NCI-H128 (cell line): ENCODE results near the gene SURF6.
"Not testable (repeated sequence)": the region's sequence is repeated elsewhere in the genome, so short reads cannot be mapped to it uniquely, and the experiment has no call there.

Source experiments
- DNase-seq: peaks from one replicate; lab custom pipeline; 2025; ENCODE audit not compliant: unreplicated experiment; lab: John Stamatoyannopoulos, UW

SURF6 gene

DNA sequence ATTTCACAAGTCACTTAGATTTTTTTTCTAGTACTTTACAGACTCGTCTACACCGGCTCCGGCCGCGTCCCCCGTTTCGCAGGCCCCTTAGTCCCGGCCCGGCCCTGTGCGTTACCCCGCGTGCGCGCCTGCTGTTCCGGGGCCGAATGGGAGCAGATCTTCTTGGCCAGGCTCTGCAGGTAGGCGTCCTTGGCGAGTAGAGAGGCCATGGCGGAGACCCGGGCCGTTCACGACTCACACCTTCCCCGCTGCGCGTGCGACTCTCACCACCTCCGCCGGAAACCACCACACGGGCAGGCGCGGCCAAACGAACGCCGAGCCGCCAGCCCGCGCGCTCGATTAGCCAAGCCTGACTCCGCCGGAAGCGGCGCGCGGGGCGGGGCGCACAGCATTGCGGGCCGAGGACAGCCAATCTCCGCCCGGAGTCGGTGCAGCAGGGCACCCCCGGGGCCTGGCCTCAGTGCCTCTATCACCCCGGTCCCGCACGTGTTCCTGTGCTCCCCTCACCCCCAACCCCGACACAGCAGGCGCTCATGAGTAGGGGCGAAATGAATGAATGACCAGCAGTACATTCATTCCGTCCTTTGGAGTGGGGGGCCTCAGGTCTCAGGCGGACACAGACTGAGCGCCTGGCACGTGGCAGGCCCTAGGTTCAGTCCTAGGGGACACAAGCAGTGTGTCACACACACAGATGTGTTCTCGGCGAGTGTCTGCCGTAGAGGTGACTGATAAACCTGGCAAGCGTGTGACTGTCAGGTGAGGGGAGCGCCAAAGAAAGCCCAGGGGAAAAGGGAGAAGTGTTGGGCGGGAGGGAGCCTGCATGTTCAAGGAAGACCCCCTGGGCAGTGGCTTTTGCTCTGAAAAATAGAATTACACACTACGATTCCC, at the start of gene SURF6:
SURF6 (minus strand) TSS at position 265 of the 888 bp plus-strand sequence; CDS start at position 209, 56 bp downstream.
- DNase-seq, result peak; percentile 83

DNA sequence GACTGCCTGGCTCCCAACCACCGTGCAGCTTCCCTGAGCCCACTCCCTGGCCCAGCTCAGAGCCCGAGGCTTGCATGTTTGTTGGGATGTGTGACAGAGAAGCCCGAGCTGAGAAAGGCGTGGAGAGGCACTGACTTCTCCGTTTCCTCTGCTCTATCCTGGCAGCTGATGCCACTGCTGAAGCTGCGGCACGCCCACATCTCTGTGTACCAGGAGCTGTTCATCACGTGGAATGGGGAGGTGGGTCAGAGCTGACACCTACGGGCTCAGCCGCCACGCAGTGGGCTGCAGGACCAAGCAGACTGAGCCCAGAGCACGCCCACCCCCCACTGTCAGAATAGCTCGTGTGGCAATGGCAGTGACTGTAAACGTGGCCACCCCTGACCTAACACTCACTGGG, 49.5 kb upstream of the SURF6 start:
- DNase-seq, result no peak

DNA sequence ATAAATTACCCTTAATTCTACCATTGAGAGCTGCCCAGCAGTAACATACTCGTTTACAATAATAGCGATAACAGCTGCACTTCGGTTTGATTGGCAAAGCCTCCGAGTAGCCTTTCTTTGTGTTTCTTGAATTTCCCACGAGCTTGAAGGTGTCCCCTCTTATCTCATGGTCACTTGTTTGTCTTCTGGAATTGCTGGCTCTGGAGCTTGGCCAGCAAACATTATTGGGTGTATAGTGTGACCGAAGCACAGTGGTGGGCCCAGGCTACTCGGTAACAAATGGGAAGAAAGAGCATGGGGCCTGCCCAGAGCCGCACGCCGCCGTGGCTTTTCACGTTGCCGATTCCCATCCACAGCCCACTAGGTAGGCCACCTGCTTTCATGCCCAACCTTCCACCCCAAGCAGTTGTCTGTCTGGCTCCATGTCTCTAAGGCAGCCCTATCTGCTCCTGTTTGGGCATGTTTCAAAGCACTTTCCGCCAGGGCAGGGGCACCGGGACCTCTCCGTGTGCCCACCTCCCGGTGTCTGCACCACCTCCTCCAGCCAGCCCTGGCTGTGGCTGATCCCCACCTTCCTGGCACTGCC, 48.8 kb upstream of the SURF6 start:
- no peak for DNase-seq

DNA sequence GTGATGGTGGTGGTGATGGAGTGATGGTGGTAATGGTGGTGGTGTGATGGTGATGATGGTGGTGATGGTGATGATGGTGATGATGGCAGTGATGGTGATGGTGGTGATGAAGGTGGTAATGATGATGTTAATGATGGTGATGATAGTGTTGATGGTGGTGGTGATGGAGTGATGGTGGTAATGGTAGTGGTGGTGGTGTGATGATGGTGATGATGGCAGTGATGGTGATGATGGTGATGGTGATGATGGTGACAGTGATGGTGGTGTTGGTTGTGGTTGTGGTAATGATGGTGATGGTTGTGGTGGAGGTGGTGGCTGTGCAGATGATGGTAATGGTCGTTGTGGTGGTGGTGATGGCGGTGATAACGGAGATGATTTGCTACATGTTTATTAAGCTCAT, 47.5 kb upstream of the SURF6 start:
- DNase-seq, result no peak

DNA sequence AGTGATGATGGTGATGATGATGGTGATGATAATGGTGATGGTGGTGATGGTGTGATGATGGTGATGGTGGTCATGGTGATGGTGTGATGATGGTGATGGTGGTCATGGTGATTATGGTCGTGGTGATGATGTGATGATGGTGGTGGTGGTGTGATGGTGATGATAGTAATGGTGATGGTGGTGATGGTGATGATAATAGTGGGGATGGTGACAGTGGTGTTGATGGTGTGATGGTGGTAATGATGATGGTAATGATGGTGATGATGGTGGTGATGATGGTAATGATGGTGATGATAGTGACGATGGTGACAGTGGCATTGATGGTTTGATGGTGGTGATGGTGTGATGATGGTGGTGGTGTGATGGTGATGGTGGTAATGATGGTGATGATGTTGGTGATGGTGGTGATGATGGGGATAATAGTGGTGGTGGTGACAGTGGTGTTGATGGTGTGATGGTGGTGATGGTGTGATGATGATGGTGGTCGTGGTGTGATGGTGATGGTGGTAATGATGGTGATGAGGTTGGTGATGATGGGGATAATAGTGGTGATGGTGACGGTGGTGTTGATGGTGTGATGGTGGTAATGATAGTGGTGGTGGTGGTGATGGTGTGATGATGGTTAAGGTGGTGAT, 46.6 kb upstream of the SURF6 start:
- no peak for DNase-seq

DNA sequence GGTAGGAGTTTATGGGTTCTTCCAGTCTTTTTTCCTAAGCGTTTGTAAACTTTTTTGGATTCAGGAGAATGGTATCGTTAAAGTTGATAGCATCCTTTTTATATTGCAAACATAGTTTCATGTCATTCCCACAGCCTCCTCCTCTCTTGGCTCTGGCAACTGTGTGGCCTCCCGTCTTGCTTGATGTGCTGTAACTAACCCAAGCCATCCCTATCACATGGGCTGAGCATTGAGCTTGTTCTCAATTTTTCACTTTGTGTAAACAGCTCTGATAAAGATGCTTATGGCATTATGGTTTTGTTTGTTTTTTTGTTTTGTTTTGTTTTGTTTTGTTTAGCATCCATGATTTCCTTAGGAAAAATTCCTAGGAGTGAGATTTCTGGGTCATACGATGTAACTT, 44.7 kb upstream of the SURF6 start:
- DNase-seq, result no peak

DNA sequence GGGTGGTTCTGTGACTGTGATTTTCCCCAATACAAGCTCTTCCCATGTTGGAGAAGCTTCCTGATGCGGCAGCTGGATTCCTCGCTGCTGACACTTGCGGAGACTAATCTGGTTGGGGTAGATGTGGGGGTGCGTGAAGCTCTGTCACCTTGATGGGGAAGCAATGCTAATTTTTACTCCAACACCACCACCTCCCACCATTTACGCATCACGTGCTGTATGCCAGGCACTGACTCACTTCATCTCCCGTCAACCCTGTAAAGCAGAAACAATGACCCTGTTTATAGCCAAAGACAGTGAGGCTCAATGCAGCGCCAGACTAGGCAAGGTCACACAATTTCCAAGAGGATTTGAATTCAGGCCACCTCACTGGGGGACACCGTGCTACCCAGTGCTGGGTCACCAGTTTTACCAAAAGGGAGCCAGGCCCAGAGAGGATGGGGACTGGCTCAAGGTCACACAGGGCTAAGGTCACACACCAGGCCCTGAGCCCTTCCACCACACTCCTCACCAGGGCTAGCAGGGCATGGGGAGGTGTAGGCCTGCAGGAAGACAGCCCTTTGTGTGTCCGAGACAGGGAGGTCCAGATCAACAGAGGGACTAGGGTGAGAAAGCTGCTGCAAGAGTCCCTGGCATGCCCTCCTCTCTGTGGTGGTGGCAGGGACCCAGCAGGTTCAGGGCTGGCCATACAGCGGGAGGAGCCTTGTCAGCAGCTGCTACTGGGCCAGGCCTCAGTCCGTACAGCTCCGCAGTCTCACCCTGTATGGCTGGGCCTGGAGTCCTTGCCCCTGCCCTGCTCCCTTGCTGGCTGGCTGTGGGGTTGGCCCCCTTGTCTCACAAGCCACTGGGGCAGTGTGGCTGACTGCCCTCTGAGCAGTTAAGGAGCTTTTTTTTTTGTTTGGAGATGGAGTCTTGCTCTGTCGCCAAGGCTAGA, 43.4 kb upstream of the SURF6 start:
- no peak for DNase-seq

DNA sequence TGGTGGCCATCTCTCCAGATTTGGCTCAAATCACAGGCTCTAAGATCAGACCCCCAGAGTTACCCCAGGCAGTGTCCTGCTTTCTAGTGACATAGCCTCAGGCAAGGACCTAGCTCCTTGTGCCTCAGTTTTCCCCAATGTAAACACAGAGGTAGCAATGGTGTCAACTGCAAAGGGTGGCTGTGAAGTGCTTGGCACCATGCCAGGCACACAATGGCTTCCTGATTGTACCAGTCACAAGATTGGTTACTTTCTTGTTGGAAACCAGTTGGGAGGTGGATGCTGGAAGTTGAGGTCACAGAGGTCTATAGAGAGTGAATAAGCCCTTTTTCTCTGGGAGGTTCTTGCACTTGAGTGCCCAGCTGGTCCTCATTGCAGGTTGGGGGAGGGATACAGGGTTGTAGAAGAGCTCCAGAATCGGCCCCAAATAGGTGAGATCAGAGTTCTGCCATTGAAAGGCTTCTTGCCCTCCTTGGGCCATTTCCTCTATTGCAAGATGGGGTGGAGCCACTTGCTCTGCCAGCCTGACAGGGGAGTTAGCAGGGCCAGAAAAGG, 42.5 kb upstream of the SURF6 start:
- DNase-seq, result no peak

DNA sequence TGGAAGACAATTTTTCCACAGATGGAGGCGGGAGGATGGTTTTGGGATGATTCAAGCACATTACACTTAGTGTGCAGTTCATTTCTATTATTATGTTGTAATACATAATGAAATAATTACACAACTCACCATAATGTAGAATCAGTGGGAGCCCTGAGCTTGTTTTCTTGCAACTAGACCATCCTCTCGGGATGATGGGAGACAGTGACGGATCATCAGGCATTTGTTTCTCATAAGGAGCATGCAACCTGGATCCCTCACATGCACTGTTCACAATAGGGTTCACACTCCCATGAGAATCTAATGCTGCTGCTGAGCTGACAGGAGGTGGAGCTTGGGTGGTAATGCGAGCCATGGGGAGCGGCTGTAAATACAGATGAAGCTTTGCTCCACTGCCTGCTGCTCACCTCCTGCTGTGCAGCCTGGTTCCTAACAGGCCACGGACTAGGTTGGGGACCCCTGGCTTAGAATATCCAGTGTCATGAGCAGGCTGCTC, 41.8 kb upstream of the SURF6 start:
- DNase-seq, result no peak

DNA sequence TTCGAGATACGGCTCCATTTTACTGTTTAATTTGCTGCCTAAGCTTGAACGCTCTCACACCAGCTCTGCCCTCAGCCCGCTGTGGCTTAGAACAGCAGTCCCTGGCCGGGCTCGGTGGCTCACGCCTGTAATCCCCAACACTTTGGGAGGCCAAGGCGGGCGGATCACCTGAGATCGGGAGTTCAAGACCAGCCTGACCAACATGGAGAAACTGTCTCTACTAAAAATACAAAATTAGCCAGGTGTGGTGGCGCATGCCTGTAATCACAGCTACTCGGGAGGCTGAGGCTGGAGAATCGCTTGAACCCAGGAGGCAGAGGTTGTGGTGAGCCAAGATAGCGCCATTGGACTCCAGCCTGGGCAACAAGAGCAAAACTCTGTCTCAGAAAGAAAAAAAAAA, 41.3 kb upstream of the SURF6 start:
- not testable (repeated sequence) for DNase-seq

DNA sequence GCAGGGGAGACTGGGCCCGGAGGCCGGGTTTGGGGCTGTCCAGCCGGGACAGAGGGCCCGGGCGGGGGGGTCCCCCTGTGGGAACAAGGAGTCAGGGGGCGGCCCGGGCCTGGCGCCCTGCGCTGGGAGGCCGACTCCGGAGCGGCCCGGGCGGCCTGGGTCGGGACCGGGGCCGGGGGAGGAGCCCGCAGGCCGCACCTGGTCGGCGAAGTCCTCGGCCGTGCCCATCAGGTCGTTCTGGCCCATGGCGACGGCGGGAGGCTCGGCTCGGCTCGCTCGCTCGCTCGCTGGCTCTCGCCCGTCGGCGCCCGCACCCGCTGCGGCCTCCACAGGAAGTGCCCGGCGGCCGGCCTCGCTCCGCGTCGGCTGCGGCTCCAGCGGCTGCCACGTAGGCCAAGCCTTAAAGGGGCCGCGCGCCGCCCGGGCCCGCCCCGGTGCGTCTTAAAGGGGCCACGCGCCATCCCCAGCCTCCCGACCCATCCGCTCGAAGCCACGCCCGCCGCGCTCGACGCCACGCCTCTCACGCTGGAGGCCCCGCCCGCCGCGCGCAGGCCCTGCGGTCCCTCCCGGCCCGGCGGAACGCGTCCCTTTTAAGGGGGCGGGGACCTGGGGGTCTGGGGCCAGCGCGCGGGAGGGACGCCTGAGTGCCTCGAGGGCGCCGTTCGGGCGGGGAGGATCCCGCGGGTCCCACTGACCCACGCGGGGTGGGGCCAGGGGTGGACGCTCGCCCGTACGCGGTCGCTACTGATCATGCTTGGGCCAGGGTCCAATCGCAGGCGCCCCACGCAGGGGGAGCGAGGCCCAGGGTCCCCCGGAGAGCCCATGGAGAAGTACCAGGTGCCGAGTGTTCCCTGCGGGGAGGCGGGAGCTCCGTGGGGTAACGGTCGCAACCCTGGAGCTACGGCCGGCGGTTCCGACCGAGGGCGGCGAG, 40.0 kb upstream of the SURF6 start, which contains the start of the genes STKLD1 and SURF4:
STKLD1 (plus strand) TSS at position 643 of the 931 bp plus-strand sequence; CDS start at position 751, 108 bp downstream.
SURF4 (minus strand) TSS at position 337 of the 931 bp plus-strand sequence; CDS start at position 246, 91 bp downstream.
- peak; percentile 94 for DNase-seq

DNA sequence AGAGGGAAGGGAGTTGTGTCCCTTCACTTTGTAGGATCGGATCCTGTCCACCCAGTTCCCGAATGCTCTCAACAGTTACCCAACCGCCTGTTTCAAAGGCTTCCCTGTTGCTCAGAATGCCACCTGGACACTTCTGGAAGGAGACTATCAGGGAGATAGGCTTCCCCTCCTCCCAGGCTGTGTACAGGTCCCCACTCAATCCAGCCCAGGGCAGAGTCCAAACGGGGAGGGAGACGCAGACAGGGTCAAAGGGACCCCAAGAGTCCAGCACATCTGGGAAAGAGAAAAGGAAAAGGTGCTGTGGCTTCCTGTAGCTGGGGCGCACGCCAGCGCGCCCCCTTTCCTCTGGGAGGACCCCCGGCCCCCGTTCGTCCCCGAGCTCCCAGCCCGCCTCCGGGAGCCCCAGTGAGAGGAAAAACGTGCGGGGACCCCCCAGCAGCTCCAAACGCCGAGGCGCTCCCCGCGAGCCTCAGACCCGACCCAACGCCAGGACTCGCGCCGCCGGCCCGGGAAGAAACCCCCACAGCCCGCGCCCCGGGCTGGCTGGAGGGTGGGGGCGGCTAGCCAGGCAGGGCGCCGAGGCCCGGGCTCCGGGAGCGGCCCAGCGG, 39.2 kb upstream of the SURF6 start:
- DNase-seq, result no peak

DNA sequence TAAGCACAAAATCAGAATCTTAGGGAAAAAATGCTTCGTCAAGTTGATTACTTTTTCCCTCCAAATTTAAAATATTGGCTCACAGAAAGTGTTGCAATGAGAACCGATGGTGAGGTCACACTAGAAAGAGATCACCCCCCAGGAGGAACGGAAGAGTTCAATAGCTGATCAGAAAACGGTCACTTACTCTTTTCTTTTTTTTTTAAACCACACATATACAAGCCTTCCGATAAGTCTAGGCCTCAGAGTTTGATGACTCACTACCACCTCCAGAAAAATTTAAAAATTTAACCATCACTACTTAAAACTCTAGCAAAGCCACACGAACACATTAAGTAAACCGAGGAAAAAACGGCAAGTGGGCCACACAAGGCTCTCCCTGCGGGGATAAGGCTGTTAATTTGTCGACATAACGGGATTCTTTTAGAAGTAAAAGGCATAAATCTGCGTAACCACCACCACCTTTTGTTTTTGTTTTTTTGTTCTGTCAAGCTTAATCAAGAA, 38.7 kb upstream of the SURF6 start:
- no peak for DNase-seq

DNA sequence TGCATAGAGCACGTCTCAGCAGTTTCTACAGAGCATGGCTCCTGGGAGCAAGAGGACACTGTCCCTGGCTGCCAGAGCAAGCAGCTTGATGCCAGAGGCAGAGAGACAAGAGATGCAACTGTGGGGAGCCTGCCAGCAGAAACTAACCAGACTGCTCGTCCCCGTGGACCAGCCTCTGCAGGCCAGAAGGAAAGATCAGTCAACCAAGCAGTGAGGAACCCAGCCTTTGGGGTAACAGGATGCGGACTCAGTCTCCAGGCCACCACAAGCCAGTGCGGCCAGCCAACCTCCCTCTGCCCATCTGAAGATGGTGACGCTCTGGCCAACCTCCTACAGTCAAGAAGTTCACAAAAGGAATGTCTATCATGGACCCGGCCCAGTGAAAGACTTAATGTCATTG, 36.2 kb upstream of the SURF6 start:
- no peak for DNase-seq

DNA sequence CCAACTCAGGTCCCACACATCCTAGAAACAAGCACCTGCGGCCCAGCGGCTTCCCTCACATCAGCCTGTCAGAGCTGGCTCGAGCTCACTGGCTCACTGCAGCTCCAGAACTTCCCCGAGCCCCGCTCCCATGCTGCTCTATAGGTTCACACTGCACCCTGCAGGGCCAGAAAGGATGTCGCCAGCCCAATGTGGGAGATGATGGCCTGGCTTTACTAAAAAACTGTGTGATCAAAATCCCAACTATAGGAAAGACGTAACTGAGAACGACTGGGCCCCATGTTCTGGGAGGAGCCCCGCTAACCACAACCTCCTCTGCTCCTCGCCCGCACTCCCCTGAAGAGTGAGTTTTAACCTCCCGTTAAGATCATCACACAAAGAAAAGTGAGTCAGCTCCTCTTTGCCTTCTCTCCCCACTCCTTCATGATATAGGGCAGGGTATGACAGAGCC, 35.3 kb upstream of the SURF6 start:
- no peak for DNase-seq

DNA sequence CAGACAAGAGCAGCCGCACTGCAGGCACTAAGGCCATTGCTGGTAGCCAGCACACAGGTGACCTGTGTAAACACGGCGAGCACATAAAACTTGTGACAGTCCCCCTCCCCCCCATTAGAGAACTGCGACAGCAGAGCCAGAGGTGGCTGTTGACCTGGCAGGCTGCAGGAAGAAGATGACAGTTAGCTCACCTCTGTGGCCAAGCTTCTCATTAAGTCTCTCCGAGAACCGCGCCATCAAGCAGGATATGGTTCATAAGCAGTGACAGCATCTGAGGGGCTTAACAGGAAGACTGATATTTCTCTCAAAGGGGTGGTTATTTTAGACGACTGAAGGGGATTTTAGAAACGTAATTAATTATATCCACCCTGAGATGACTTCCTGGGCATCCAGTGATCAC, 34.7 kb upstream of the SURF6 start:
- DNase-seq, result no peak

DNA sequence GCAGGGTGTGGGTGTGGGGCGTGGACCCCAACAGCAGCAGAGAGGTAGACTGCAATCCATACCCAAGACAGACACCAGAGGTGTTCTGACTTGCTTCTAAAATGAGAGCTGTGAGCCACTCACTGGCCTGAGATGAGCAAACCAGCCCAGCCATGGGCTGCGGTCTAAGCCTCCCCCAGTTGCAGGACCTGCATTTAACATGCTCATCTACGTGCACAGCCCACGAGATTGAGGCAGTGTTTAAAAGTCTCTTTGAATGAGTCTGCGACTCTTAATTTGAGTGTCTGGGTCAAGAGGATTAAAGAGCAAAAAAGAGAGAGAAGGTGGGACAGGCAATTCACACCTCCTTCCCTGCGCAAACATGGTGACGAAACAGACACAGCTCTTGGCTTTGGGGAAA, 33.9 kb upstream of the SURF6 start:
- DNase-seq, result no peak

DNA sequence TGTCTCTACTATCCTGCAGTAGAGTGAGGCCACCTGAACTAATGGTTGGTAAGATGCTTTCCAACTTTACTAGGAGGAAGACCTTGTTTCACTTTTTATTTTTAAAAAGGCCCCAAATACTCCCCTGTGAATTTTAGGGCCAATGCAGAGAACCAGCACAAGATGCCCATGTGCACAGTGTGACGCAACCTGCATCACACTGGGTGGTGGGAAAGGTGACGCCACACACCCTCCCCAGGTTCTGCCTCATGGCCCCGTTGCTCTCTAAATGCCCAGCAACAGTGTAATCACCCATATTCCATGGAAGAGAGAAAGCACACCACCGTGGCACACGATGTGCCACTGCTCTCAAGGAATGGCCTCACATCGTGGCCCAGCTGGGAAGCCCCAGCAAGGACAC, 33.4 kb upstream of the SURF6 start:
- no peak for DNase-seq
